ENCODE results near the gene CSRP2.
A peak's percentile ranks its signal among the peaks of the same experiment; 100 is the strongest.

Gene CSRP2

DNA sequence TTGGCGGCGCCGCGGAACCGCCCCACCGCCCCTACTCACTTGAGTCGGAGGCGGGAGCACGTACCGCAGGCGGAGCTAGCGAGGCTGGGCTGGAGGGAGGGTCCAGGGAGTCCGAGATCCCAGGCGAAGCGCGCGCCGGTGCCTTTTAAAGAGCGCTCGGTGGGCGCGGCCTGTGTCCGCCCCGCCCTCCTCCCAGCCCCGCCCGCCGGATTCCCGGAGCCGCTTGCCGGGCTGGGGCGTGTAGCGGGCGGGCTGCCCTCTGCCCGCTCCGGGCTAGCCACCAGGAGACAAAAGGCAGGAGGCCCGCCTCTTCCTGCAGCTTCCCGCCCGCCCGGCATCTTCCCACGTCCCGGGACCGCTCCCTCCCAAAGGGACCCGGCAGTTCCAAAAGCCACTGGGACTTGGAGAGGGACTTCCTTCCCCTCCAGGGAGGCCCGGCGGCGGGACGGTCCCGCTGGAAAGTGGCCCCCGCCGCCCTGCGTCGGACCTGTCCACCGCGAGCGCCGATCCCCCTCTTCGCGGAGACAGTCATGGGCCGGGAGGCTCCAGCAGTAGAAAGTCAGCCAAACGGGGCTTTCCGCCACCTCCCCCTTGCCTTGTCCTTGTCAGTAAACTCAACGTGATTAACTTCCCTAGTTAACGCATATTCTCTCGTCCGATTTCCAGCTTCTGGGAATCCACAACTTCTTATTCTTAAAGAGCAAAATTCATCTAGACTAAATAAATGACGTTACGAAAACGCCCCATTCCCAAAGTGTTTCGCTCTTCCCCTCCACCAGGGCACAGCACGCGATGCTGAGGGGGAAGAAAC lies at the start of gene CSRP2:
Gene CSRP2 (minus strand): TSS at position 121 of the 811 bp plus-strand sequence. CDS start 12,759 bp downstream, outside the sequence.
- peak; percentile 81 for DNase-seq

DNA sequence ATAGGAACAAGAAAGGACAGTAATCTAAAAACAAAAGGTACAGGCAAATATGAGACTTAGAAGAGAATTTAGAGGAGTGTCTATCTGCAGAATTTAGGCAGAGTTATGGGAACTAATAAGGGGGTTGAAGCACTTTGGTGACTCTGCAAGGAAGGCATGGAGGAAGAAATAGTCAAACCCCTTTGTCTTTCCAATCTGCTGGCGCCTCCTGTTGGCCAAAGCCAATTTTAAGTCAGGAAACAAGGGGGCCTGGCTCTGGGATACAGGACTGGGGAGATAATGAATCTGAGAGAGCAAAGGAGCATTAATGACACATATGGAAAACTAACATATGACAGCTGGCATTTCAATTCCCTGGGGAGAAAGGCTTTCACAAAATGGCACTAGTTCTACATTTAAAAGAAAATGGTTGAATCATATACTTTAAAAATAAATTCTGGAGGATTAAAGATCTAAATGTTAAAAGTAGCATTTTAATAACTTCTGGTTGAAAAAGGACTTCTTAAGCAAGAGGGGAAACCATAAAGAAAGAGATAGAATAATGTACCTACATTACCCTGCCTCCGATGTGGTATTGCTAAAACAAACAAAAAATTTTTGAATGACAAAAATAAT lies 48.5 kb upstream of the CSRP2 start:
- peak; percentile 41 for DNase-seq

DNA sequence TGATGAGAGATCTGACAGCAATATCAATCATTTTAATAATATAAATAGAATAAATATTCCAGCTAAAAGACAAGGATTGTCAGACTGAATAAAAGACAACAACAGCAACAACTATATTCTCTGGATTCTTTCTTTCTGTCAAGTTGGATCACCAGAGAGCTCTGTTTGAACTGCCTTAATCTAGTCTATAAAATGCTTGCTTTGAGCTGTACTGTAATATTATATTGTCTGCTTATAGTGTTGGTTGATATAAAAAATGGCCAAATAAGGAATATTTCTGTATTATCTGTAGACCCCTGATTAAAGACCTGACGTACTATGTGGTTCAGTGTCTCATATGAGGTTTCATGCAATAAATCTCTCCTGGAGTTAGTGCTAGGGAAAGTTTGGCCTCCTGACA lies 46.3 kb upstream of the CSRP2 start:
- no peak for DNase-seq

DNA sequence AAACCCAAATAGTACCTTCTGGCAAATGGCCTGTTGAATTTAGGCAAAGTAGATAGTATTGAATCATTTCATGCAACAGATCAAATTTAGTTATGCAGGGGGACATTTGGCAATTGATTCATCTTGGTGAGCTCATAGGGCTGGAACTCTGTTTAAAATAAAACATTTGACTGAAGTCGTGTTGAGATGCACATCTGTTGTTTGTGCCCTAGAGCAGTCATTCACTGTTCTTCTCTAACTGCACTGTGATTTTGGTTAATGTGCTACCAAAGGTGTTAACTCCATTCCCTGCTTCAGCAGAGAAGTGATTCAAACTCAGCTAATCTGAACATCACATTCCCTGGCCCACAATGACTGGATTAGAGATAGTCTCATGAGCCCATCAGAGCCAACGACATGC lies 44.0 kb upstream of the CSRP2 start:
- peak; percentile 59 for DNase-seq

DNA sequence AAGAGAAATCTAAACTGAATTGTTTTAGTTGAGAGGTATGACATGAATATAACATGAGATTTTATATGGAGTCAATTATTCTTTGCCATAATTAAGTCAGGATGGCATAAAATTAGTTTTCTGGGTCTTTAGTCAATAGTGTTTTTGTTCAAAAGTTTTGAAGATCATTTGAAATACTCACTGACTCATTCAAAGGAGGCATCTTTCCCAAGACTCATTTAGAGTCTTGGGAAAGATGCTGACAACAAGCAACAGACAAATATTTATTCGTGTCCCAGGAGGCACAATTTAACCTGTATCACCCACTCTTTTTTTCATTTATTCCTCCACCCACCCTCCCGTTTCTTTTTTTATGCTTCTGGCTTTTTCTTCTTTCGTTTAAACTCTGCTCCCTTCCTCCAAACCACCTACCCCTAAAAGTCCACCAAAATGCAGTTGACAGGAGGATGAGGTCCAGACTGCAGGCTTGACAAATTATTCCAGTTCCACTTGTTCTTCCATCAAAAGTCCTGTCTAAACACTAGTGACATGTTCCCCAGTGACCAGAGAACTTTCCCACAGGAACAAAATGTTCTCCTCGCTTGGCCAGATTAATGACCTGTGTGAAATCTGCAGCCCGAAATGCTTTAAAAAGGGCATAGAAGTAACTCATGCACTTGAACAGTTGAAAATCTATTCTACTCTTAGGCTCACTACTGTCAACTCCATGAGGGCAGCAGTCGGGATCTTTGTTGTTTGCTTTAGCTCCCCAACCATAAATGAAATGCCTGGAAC lies 43.3 kb upstream of the CSRP2 start:
- no peak for DNase-seq

DNA sequence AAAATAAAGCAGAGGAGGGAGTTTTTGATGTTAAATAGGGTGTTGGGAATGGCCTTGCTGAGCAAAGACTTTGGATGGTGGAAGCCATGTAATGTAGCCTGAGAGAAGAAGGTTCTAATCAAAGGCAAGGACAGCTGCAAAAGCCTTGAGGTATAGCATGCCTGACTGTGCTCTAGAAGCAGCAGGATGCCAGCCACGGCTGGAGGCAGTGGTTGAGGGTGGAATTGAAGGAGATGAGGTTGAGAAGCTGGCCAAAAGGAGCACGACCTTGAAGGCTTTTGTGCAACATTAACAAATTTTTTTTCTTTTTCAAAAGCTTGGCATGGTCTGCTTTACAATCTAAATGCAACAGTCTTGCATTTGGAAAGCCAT lies 42.3 kb upstream of the CSRP2 start:
- no peak for DNase-seq

DNA sequence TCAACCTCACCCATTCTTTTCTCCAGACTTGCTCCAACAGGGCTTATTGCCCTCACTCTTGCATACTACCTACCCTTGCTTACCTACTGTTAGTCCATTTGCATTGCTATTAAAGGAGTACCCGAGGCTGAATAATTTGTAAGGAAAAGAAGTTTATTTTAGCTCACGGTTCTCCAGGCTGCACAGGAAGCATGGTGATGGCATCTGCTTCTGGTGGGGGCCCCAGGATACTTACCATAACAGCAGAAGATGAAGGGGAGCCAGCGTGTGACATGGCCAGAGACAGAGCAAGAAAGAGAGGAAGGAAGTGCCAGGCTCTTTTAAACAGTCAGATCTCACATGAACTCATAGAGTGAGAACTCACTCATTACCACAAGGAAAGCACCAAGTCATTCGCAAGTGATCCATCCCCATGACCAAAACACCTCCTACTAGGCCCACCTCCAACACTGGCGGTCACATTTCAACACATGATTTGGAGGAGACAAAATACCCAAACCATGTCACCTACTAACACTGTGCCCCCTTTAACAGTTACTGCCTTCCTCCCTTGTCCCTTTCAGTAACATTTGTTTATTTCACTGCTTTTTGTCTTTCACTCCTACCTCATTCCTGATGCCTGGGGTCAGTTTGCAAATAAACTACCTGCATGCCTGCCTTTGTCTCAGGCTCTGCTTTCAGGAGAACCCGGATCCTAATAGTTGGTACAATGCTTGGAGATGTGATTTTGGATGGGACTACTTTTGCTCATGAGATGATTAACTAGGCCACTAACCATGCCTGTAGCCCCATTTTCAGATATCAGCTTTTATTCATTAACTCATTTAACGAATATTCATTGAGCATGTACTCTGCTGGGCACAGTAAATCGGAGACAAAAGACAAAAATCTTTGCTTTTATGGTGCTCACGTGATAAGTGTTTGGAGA lies 41.6 kb upstream of the CSRP2 start:
- DNase-seq: no peak

DNA sequence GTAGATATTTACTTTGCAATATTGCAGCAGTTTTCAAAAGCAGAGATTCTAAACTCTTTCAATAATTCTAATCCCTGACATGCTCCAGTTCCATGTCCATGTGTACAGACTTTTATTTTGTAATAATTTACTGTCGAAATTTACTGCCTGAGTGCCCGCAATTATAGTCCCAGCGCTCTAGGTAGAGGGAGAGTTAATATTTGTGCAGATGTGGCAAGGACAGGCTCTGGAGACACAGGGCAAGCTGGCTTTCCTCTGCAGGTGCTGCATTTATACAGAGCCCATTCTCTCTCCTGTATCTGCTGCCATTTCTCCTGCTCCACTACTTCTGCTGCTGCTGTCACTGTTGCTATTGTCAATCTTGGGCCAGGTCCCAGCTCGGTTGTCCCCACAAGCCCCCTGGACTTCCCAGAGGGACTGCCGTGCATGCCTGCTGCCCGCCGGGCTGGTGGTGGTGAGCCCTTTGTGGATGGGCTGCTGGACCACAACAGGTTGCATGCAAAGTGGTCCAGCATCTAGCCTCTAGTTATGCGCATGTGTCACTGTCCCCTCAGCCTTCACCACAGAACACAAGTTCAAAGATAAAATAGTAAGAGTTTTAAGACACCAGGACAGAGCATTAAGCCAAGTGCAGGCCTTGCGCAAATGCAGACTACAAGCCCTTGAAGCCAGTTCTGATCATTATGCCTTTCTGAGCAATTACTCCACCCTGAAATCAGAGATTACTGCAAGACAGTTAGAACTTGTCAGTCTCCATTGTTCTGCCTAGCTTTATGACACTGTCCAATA lies 40.8 kb upstream of the CSRP2 start:
- DNase-seq: no peak

DNA sequence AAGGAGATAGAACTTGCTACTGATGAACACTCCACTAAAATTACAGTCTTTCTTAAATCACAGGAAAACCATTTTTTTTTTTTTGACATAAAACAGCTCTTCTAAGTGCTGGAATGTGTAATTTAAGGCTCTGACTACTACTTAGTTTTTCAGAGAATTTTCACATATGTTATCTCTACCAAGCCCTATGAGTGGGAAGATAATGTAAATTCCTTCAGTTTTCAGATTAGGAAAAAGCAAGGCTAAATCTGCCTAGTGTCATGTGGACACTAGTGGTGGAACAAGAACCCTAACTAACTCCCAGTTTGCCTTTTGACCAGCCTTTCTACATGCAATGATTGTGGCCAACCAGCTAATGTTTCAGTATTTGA lies 37.3 kb upstream of the CSRP2 start:
- DNase-seq: no peak

DNA sequence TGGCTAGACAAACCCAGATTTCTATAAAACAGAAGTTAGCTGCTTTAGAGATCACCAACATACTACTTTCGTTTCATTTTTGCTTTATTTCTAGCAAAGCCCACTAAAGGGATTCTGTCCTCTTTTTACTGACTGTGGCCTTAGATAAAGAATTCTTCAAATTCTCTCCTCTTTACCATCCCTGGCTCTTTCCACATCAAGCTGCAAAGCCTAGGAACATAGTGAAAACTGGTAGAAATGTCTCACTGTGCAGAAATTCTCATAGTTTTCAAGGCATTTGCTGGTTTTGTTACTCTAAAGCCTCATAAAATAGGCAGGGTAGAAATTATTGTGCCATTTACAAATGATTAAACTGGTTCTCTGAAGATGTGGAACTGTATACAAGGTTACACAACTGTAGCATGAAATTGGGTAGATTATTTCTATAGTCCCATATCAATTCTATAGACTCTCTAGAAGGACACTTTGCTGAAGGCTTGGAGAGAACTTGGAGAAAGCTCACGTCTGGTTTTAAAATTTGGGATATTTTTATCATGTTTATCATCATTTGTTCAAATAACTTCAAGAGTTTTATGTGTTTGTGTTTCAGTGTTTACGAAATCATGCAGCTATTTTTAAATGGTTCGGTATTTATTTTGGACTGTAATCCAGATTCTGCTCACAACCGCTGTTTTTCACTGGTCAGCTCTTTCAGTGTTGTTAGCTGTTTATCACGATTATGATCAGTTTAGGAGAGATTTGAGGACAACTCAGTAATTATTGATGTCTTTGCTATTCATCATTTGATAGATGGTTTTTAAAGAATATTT lies 36.7 kb upstream of the CSRP2 start:
- no peak for DNase-seq

DNA sequence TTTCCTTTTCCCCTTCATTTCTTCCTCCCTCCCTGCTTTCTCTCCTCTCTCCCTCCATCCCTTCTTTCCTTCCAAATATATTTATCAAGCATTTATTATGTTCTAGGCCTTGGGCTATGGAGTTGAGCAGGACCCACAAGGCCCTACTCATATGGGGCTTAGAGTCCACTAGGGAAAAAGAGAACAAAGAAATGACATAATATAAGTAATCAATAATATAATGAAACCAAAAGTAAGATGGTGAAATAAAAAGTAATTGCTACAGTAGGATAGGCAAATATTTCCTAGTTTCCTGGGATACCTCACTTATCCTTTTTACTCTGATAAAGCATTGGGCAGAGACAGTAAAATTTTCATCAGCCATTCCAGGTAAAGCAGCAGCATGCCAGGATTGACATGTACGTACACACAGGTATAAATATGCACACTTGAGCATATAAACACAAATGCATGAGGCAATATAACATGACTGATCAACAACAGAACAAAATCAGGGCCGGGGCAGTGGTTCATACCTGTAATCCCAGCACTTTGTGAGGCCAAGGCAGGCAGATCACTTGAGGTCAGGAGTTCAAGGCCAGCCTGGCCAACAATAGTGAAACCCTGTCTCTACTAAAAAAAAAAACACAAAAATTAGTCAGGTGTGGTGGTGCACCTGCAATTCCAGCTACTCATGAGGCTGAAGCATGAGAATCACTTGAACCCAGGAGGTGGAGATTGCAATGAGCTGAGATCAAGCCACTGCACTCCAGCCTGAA lies 35.5 kb upstream of the CSRP2 start:
- no peak for DNase-seq

DNA sequence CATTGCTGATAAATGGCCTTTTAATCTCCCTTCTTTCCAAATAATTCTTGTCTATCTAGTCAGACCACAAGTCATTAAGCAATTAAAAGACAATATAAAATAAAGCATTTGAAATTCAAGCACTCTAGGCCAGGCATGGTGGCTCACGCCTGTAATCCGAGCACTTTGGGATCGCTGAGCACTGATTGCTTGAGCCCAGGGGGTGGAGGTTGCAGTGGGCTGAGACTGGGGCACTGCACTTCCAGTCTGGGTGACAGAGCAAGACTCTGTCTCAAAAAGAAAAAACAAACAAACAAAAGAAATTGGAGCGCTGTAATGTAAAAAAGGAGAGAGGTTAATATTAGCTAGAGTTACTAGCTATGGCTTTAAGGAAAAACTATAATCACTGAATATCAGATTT lies 30.5 kb upstream of the CSRP2 start:
- no peak for DNase-seq

DNA sequence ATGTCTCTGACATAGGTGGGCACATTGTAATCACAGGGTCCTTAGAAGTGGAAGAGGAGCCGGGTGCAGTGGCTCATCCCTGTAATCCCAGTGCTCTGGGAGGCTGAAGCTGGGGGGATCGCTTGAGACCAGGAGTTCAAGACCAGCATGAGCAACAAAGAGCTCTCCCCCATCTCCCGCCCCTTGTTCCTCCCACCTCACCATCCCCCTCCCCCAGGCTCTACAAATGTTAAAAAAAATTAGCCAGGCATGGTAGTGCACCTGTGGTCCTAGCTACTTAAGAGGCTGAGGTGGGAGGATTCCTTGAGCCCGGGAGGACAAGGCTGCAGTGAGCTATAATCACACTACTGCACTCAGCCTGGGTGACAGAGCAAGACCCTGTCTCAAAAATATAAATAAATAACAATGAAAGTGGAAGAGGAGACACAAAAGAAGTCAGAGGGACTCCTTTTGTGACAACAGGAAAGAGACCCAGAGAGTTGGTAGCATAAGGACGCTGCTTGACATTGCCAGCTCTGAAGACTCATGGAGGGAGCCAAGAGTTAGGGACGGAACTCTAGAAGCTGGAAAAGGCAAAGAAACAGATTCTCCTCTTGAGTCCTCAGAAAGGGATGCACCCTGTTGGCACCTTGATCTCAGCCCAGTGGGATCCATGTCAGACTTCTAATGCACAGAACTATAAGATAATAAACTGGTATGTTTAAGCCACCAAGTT lies 29.6 kb upstream of the CSRP2 start:
- no peak for DNase-seq

DNA sequence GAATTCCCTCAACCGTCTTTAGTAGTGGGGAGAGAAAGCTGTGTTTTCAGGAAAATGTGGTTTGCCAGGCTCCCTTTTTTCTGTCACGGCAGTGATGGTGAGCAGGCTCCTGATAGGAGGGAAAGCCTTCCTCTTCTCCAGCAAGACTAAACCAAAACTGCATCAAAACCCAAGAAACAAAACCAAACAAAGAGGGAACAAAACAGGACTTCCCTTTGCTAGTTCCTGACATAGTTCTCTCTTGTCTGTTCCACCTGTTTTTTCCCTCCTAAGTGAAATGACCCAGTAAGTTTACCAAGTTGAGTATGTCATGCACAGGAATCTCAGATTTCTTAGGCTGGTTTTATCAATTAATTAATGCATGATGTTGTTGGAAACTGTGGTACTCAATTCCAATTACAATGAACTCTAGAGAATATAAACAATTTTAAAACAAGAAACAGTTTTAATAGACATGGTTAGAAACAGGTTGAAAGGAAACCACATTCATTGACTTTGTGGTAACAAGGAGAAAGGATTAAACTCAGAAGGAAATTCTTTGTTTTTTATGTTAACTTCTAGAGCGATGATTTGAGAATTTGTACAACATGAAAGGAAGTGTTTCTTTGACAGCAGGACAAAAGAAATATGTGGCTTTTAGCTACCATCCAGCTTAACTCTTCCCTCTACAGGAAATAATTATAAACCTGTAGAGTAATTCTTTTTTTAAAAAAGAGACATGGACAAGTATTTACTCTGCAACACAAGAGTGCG lies 23.0 kb upstream of the CSRP2 start:
- DNase-seq: no peak

DNA sequence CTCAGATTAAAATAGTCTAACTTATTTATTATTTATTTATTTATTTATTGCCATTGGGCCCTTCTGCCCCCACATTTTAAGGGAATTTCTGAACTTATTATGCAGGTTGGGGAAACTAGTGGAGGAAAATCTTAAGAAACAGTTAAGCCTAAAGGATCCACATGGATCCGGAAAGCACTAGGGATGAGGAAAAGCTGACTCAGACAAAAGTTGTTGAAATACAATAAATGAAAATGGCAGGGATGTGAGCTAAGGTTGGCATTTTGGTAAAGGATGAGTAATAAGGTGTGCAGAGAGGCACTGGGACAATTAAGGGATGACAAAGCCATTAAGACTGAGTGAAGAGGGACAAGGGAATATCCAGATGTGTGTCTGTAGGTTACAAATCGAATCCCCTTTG lies 20.7 kb upstream of the CSRP2 start:
- DNase-seq: no peak

DNA sequence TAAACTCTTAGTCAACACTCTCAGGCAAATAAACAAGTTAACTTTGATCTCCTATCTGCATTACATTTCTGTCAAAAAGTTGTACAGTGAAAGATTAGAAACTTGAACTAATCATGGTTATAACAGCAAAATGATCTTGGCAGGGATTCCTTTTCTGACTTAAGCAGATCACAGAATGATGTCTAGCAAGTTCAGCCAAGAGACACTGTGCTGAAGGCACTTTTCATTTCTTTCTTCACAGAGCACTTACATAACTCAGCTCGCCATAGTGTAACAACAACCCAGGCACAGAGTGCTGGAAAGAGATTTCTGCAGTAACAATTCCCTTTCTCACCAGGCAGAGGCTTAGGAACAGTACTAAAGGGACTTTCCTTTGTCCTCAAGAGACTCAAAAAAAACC lies 19.6 kb upstream of the CSRP2 start:
- DNase-seq: no peak

DNA sequence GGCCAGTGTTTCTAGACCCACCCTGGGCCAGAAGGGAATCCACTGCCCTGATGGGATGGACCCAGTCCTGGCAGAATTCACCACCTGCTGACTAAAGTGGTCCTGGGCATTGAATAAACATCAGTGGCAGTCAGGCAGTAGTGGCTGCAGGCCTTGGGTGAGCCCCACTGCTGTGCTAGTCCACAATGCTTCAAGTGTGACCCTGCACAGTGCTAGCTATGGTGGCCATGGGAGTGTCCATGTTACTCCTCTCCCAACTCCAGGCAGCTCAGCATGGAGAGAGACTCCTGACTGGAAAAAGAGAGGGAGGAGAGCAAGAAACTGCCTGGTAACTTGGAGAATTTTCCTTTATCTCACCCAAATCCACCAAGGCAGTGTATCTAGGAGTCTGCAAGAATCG lies 17.5 kb upstream of the CSRP2 start:
- no peak for DNase-seq

DNA sequence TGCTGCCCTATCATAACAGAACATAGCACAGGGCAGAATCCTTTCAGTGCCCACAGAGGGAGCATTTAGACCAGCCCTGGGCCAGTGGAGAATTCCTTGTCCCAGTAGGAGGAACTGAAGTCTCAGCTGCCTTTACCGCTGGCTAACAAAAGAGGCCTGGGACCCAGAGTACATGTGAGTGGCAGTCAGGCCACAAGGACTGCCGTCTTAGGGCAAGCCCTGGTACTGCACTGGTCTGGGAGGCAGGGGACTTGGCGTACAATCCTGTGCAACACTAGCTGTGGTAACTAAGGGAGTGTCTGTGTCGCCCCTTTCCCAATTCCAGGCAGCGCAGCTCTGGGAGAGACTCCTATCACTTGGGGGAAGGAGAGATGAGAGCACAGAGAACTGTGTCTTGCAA lies 17.0 kb upstream of the CSRP2 start:
- DNase-seq: no peak

DNA sequence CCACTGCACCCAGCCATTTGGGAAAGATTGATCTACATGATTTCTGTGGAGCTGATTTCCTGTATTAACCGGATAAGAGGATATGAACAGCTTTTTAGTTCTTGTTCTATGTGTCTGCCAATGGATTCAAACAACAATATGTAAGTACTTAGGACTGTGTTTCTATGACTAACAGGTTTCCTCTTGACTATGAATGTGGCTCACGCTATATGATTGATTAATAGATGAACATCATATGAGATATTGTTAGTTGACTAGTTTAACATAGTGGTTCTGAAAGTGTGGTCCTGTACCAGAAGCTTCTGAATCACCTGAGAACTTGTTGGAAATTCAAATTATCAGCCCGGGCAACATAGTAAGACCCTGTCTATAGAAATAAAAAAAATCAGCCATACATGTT lies 12.8 kb upstream of the CSRP2 start:
- DNase-seq: no peak
